Measurements from ENCODE around the gene MTA1.

MTA1 gene

GRCh38 chr14:105411017-105411941 lies 8.3 kb upstream of the MTA1 start:
- no peak for DNase-seq

GRCh38 chr14:105411985-105412770 lies 7.4 kb upstream of the MTA1 start:
- no peak for DNase-seq

- DNase-seq: no peak
These were observed 6.7 kb upstream of the MTA1 start for GRCh38 chr14:105412771-105413543.

GRCh38 chr14:105413544-105413886 lies 6.1 kb upstream of the MTA1 start:
- no peak for DNase-seq

- peak; percentile 62 for DNase-seq
These were observed 4.9 kb upstream of the MTA1 start for GRCh38 chr14:105414456-105415371.

GRCh38 chr14:105415481-105416428 lies 3.9 kb upstream of the MTA1 start:
- no peak for DNase-seq

- DNase-seq: no peak
These were observed 3.0 kb upstream of the MTA1 start for GRCh38 chr14:105416671-105417070.

GRCh38 chr14:105417690-105418121 lies 1.9 kb upstream of the MTA1 start:
- DNase-seq: no peak

GRCh38 chr14:105418269-105419194 lies 1.1 kb upstream of the MTA1 start:
- DNase-seq: no peak

- DNase-seq: no peak
These were observed 710 bp downstream of the MTA1 start for GRCh38 chr14:105420101-105420973.

GRCh38 chr14:105420974-105421674 lies 1.5 kb downstream of the MTA1 start:
- no peak for DNase-seq

- DNase-seq: no peak
These were observed 2.3 kb downstream of the MTA1 start for GRCh38 chr14:105421723-105422615.

- no peak for DNase-seq
These were observed 3.3 kb downstream of the MTA1 start for GRCh38 chr14:105422695-105423487.

- no peak for DNase-seq
These were observed 4.0 kb downstream of the MTA1 start for GRCh38 chr14:105423488-105424195.

GRCh38 chr14:105424861-105425260 lies 5.2 kb downstream of the MTA1 start:
- no peak for DNase-seq
